Measurements from ENCODE around the gene RIN2.

The RIN2 gene

GRCh38 chr20:19768325-19768842, 10.3 kb downstream of the RIN2 start:
- Histone ChIP-seq H3F3A (ENCODE audit: insufficient read depth) (no peaks in the 10 kb centered on the region), H3K9me3 (ENCODE audit: insufficient read depth, low read length) (no peaks in the 10 kb centered on the region), H3K36me3 (ENCODE audit: low read length) (no peaks in the 10 kb centered on the region), H3K27me3 (ENCODE audit: low read length) (no peaks in the 10 kb centered on the region), H3K79me2 (ENCODE audit: insufficient read depth, low read length) (no peaks in the 10 kb centered on the region), H3K9me2 (replicated peaks; ENCODE audit: insufficient read depth, low read length) (no peaks in the 10 kb centered on the region), H3K4me3 (ENCODE audit: insufficient read depth, low read length, poor library complexity, severe bottlenecking) (no peak overlapping the region), H2AFZ (ENCODE audit: low read depth, low read length, severe bottlenecking) (no peak overlapping the region), H3K9ac (ENCODE audit: low read length) (no peak overlapping the region), H3K27ac (ENCODE audit: low read depth, low read length) (no peak overlapping the region), H3K4me2 (ENCODE audit: low read depth, low read length, poor library complexity, severe bottlenecking) (no peak overlapping the region), H4K20me1 (ENCODE audit: low read depth, low read length) (no peaks in the 10 kb centered on the region)
- TF ChIP-seq EZH2phosphoT487 (conservative IDR thresholded peaks at IDR 0.05; ENCODE audit: low read length): no peak
- TF ChIP-seq CTCF (IDR thresholded peaks at IDR 0.05; ENCODE audit: insufficient read depth, low read length, poor library complexity, severe bottlenecking): no peak

- Histone ChIP-seq H3K27me3 (ENCODE audit: low read length) (no peaks in the 10 kb centered on the region), H4K20me1 (ENCODE audit: low read depth, low read length) (no peaks in the 10 kb centered on the region), H3K9me2 (replicated peaks; ENCODE audit: insufficient read depth, low read length) (no peaks in the 10 kb centered on the region), H2AFZ (ENCODE audit: low read depth, low read length, severe bottlenecking) (no peak overlapping the region), H3F3A (ENCODE audit: insufficient read depth) (no peaks in the 10 kb centered on the region), H3K4me3 (ENCODE audit: insufficient read depth, low read length, poor library complexity, severe bottlenecking) (no peak overlapping the region), H3K4me2 (ENCODE audit: low read depth, low read length, poor library complexity, severe bottlenecking) (no peak overlapping the region), H3K36me3 (ENCODE audit: low read length) (no peaks in the 10 kb centered on the region), H3K27ac (ENCODE audit: low read depth, low read length) (no peak overlapping the region), H3K9me3 (ENCODE audit: insufficient read depth, low read length) (no peaks in the 10 kb centered on the region), H3K9ac (ENCODE audit: low read length) (no peak overlapping the region), H3K79me2 (ENCODE audit: insufficient read depth, low read length) (no peaks in the 10 kb centered on the region)
- no peak for TF ChIP-seq EZH2phosphoT487 (conservative IDR thresholded peaks at IDR 0.05; ENCODE audit: low read length)
- no peak for TF ChIP-seq CTCF (IDR thresholded peaks at IDR 0.05; ENCODE audit: insufficient read depth, low read length, poor library complexity, severe bottlenecking)
These were observed 11.4 kb downstream of the RIN2 start for GRCh38 chr20:19769507-19769906.

- no peak for TF ChIP-seq EZH2phosphoT487 (conservative IDR thresholded peaks at IDR 0.05; ENCODE audit: low read length)
- TF ChIP-seq CTCF (IDR thresholded peaks at IDR 0.05; ENCODE audit: insufficient read depth, low read length, poor library complexity, severe bottlenecking): no peak
These were observed 12.3 kb downstream of the RIN2 start for GRCh38 chr20:19770375-19770774.

More at GRCh38 chr20:19770375-19770774, 12.3 kb downstream of the RIN2 start:
- no peak overlapping the region for H3K4me3 ChIP-seq (ENCODE audit: insufficient read depth, low read length, poor library complexity, severe bottlenecking)
- no peaks in the 10 kb centered on the region for H3K36me3 ChIP-seq (ENCODE audit: low read length)
- H3K9me3 ChIP-seq (ENCODE audit: insufficient read depth, low read length): no peaks in the 10 kb centered on the region
- no peaks in the 10 kb centered on the region for H3K9me2 ChIP-seq (replicated peaks; ENCODE audit: insufficient read depth, low read length)
- H3F3A ChIP-seq (ENCODE audit: insufficient read depth): no peaks in the 10 kb centered on the region
- no peaks in the 10 kb centered on the region for H4K20me1 ChIP-seq (ENCODE audit: low read depth, low read length)
- no peak overlapping the region for H3K27ac ChIP-seq (ENCODE audit: low read depth, low read length)
- H3K4me2 ChIP-seq (ENCODE audit: low read depth, low read length, poor library complexity, severe bottlenecking): no peak overlapping the region
- no peak overlapping the region for H2AFZ ChIP-seq (ENCODE audit: low read depth, low read length, severe bottlenecking)
- H3K9ac ChIP-seq (ENCODE audit: low read length): no peak overlapping the region
- no peaks in the 10 kb centered on the region for H3K27me3 ChIP-seq (ENCODE audit: low read length)
- H3K79me2 ChIP-seq (ENCODE audit: insufficient read depth, low read length): no peaks in the 10 kb centered on the region
